GM10847 (cell line): ENCODE data around the gene SULF2.

ENCODE experiments used
- POLR2A ChIP-seq: IDR thresholded peaks from 2 replicates; pipeline ENCODE4 v1.6.1; 2011; ENCODE audit not compliant: insufficient read length; ENCODE audit errors: extremely low read depth

SULF2 gene

DNA sequence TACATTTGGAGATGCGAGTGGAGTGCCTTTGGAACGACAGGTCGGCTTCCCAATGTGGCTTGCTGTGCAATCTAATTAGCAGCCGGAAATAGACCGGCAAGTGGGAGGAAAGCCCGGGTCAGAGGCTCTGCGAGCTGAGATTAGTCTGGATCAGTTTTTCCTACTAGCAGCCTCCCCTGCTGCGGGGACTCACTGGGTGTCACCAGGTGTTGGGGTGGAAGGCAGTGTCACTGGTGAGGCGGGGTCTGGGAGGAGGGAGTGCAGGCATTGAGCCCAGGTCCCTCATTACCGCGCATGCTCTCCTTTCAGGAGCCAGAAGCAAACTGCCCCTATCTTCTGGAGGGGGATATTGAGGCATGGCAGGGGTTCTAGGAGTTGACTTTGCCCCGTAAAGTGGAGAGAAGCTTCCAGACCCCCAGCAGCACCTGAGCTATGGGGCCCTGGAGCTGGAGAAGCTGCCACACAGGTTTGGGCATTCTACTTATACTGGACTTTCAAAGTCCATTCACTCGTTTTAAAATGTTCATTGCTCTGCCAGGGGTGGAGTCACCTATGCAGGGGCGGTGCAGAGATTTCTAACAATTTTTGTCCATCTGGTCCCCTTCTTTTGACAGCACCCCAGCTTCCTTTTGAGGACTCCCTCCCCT is 11.0 kb downstream of the SULF2 start:
- TF ChIP-seq POLR2A = no peak

- no peak for TF ChIP-seq POLR2A
These were observed 11.9 kb downstream of the SULF2 start for GRCh38 chr20:47773371-47773786.

- no peak for TF ChIP-seq POLR2A
These were observed 14.3 kb downstream of the SULF2 start for GRCh38 chr20:47770935-47771334.

- TF ChIP-seq POLR2A = no peak
These were observed 17.1 kb downstream of the SULF2 start for GRCh38 chr20:47768016-47768824.

DNA sequence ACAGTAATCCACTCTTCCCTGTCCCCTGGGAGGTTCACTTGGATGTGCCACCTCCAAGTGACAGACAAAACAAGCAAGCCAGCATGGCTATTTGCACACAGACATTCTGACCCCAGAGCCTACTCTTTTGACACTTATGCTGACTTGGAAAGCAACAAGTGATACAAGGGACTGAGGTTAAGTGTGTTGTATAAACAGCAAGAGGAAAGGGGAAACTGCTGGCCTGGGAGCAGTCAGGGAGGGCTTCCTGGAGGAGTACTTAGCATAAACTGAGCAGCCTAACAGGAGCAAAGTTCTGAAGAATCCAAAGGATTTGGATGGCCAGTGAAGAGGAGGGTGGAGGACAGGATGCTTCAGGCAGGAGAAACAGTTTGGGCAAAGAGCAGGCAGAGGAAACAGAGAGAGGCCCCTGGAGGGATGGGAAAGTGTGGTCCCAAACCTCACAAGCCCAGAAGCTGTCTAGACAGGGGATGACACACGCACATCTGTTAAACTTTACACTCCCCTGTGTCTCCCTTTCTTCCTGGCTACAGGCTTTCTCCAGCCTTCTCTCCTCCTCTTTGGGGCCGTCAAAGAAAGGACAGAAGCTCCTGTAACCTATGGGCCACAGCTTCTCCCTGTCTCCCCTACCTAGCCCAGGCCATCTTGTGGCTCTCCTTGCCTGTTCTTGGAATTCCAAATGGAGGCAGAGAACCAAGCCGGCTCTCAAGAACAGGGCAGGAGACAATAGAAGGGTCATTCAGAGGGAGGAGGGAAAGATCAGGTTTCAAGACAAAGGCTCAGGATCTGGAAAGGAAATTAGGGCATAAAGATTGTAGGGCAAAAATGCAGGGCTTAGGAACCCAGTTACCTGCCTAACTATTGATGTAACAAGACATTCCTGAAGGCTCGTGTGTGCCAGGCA is 19.3 kb downstream of the SULF2 start:
- TF ChIP-seq POLR2A = no peak

GRCh38 chr20:47765271-47765670 is 20.0 kb downstream of the SULF2 start:
- TF ChIP-seq POLR2A = no peak

DNA sequence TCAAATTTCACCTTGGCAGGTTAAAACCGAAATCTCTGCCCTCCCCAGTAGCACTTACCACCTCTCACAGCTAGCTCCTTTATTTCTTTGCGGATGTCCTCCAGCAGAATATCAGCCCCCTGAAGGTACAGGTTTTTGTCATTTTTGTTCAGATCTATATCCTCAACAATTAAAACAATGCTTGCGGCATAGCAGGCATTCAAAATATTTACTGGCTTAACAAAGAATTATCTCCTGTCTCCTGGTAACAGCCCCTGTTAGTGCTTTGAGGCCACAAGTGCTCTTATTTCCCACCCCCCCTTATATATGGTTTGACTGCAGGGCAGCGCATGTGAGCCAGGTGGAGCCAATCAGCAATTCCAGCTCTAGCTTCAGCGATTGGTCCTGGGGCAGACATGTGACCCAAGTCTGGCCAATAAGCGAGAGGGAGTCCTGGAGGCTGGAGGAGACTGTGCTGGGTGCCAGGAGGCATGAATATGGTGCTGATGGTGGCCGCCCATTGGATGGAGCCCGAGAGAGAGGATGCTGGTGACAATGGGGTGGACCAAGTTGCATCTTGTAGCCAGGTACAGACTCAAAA is 21.0 kb downstream of the SULF2 start:
- TF ChIP-seq POLR2A = no peak

DNA sequence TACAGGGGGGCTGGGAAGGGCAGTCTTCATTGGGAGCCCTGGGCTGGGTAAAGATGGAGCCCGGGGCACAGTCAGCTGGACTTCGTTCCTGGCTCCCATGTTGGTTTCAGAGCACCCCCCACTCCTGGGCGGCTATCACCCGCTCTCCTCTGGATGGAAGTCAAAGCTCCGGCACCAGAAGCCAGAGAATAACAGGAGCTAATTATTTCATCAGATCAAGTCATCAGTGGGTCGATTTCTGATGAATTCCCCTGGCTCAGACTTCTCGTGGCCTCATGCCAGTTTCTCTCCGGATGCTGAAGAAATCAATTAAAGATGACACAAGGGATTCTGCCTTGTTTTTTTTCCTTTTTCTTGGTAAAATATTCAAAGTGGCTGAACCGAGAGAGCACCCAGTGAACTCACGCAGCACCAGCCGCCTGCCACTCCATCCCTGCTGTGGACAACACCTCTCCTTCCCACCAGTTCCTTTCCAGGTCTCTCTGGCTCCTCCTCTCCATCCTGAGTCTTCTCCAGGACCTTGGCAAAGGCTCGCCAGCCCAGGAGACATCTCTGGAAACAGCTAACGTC is 22.5 kb downstream of the SULF2 start:
- no peak for TF ChIP-seq POLR2A

GRCh38 chr20:47761482-47762047 is 23.7 kb downstream of the SULF2 start:
- no peak for TF ChIP-seq POLR2A

DNA sequence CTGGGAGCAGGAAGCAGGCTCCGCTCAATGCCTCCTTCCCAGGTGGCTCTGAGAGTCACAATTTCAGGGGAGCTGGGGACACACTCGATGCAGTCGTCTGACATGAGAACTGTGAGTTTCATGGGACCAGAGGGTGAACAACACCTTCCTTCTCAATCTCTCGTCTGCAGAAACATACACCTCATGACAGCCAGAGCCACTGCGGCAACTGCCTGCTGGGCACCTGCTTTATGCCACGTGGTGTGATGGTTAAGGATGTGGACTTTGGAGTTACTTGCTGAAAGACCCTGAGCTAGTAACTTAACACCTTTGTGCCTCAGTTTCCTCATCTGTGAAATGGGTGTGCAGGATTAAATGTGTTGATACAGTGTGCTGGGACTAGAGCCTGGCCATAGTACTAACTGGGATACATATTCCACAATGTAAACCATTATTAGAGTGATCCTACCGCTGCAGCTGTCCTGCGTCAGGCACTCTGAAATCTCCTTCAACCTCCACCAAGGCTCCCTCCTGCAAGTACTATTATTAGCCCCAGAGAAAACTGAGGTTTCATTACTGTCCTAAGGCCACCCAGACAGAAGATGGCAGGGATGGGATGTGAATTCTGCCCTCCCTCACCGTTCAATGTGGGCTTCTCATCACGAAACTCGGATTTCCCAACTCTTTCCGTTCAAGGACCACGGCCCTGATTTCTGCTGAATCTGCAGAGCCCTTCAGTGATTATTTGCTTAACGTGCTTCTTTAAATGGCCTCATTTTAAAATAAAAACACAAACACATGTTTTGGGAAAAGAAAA is 24.4 kb downstream of the SULF2 start:
- TF ChIP-seq POLR2A = no peak

DNA sequence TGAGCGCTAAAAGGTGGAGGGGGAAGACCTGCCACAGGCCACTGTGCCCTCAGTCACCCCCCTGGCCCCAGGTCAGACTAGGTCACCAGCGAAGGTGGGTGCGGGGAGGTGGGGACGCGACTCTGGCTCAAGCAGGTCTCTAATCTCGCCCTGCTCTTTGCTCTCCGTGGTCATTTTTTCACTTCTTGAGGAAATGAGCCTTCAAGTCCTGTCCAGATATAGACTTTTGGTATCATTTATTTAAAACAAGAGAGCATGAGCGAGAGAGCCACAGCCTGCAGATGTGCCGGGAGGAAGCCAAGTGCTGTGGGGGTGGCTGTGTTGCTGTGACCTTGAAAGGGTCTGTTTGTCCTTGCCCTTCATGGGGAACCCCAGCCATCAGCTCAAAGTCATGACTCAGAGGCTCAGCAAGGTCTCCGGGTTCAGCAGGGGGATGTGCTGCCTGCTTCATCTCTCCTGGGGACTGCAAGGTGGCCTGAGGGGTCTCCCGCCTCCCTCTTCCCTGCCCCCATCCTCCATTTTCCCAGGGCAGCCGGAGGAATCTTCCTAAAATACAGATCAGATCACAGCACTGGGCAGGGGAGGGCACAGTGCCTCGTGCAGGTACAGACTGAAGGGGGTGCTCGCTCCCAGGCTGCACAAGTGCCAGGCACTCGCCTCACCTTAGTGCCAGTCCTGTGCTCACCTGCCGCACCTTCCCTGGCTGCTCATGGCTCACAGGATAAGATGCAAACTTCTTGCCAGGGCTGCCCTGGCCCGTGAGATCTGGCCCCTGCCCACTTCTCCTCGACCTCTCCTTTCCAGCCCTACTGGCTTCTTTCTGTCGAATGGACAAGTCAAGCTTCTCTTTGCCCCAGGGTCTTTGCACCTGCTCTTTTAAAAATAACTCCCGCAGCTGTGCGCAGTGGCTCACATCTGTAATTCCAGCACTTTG is 26.5 kb downstream of the SULF2 start:
- no peak for TF ChIP-seq POLR2A

GRCh38 chr20:47757145-47758035 is 27.9 kb downstream of the SULF2 start:
- TF ChIP-seq POLR2A = no peak
